Activated CD4-positive, alpha-beta memory T cell treated with anti-CD3 and anti-CD28 coated beads for 36 hours (primary cell): Measurements from ENCODE around the gene PARD3B. TPM values are rescaled to one million over a fixed set of nuclear protein-coding genes. Genes with fewer than 3 reads are reported as not detected.

Experiments
- CTCF ChIA-PET: fragments of 350-600 bp; sonication (Branson Sonifier 250); formaldehyde crosslinking; loops from one replicate; lab custom pipeline; 2021; ENCODE audit warnings: antibody characterized with exemption, inconsistent platforms; lab: Charles Lee
- POLR2A ChIA-PET: fragments of 350-600 bp; sonication (Branson Sonifier 250); formaldehyde crosslinking; loops from one replicate; lab custom pipeline; 2021; ENCODE audit warnings: antibody characterized with exemption; lab: Charles Lee
- DNase-seq: peaks from one replicate; pipeline ENCODE4 v3.0.0-alpha.2; 2020
- H3K27ac Mint-ChIP-seq: one replicate; pipeline ENCODE4 v1.8.0; 2021; ENCODE audit warnings: mixed read lengths
- H3K27me3 Mint-ChIP-seq: one replicate; pipeline ENCODE4 v1.8.0; 2021; ENCODE audit warnings: mixed read lengths
- H3K36me3 Mint-ChIP-seq: one replicate; pipeline ENCODE4 v1.8.0; 2021; ENCODE audit warnings: mixed read lengths
- H3K4me1 Mint-ChIP-seq: one replicate; pipeline ENCODE4 v1.8.0; 2021; ENCODE audit warnings: low read depth, mixed read lengths
- H3K4me3 Mint-ChIP-seq: one replicate; pipeline ENCODE4 v1.8.0; 2021; ENCODE audit warnings: mild to moderate bottlenecking, mixed read lengths
- H3K9me3 Mint-ChIP-seq: one replicate; pipeline ENCODE4 v1.8.0; 2021; ENCODE audit warnings: mixed read lengths
- intact Hi-C: fragments of 100-400 bp; cut with micrococcal nuclease; formaldehyde crosslinking; loops from one replicate; pipeline ENCODE4 v1.15.1; 2023
- total RNA-seq, 2 experiments: library from RNA; stranded (reverse); gene quantifications; one replicate each; pipeline ENCODE4 v1.2.3, GENCODE V29; 2021

Gene PARD3B
- total RNA-seq, 2 experiments from 2014 or later, result 0.07 to 0.70 TPM

- no peaks in the 10 kb centered on the region for H3K27me3 Mint-ChIP-seq
- intact Hi-C loops, result no loop called here
Observed at GRCh38 chr2:205011031-205011430, 465.8 kb downstream of the PARD3B start.

GRCh38 chr2:205012961-205013360 lies 467.7 kb downstream of the PARD3B start:
- ChIA-PET CTCF (no interaction called here), POLR2A (no interaction called here)
- no peaks in the 10 kb centered on the region for H3K27me3 Mint-ChIP-seq
- intact Hi-C loops, result no loop called here
- H3K36me3 Mint-ChIP-seq, result no peaks in the 10 kb centered on the region
- H3K27ac Mint-ChIP-seq, result no peak overlapping the region
- no peak overlapping the region for H3K4me3 Mint-ChIP-seq
- H3K4me1 Mint-ChIP-seq, result no peaks in the 10 kb centered on the region
- H3K9me3 Mint-ChIP-seq, result no peaks in the 10 kb centered on the region
- no peak for DNase-seq

More at GRCh38 chr2:205011031-205011430, 465.8 kb downstream of the PARD3B start:
- Mint-ChIP-seq H3K4me3 (no peak overlapping the region), H3K27ac (no peak overlapping the region), H3K9me3 (peaks cover 5% of the 10 kb centered on the region), H3K36me3 (no peaks in the 10 kb centered on the region), H3K4me1 (no peaks in the 10 kb centered on the region)
- no peak for DNase-seq
- CTCF ChIA-PET, result no interaction called here
- POLR2A ChIA-PET, result no interaction called here

- Mint-ChIP-seq H3K4me3 (no peak overlapping the region), H3K36me3 (no peaks in the 10 kb centered on the region), H3K27ac (no peak overlapping the region), H3K4me1 (no peaks in the 10 kb centered on the region), H3K9me3 (no peaks in the 10 kb centered on the region), H3K27me3 (no peaks in the 10 kb centered on the region)
- intact Hi-C loops, result no loop called here
- POLR2A ChIA-PET, result no interaction called here
- CTCF ChIA-PET, result no interaction called here
- DNase-seq, result no peak
Observed at GRCh38 chr2:205013586-205013985, 468.3 kb downstream of the PARD3B start.

- Mint-ChIP-seq H3K9me3 (no peaks in the 10 kb centered on the region), H3K27ac (no peak overlapping the region), H3K27me3 (no peaks in the 10 kb centered on the region), H3K4me3 (no peak overlapping the region), H3K4me1 (no peaks in the 10 kb centered on the region), H3K36me3 (peaks cover 1% of the 10 kb centered on the region)
- intact Hi-C loops, result no loop called here
- POLR2A ChIA-PET, result no interaction called here
- DNase-seq, result no peak
- CTCF ChIA-PET, result no interaction called here
Observed at GRCh38 chr2:205014201-205014600, 468.9 kb downstream of the PARD3B start.

GRCh38 chr2:205017381-205017780 lies 472.1 kb downstream of the PARD3B start:
- Mint-ChIP-seq H3K4me3 (no peak overlapping the region), H3K36me3 (peaks cover 3% of the 10 kb centered on the region), H3K27me3 (no peaks in the 10 kb centered on the region), H3K27ac (no peak overlapping the region), H3K4me1 (no peaks in the 10 kb centered on the region), H3K9me3 (peaks cover 8% of the 10 kb centered on the region)
- ChIA-PET POLR2A (no interaction called here), CTCF (no interaction called here)
- DNase-seq, result no peak
- intact Hi-C loops, result no loop called here

GRCh38 chr2:205017912-205018311 lies 472.6 kb downstream of the PARD3B start:
- H3K4me1 Mint-ChIP-seq, result no peaks in the 10 kb centered on the region
- no peaks in the 10 kb centered on the region for H3K27me3 Mint-ChIP-seq

GRCh38 chr2:205020673-205021072 lies 475.4 kb downstream of the PARD3B start:
- no peak overlapping the region for H3K4me3 Mint-ChIP-seq
- no peaks in the 10 kb centered on the region for H3K27me3 Mint-ChIP-seq
- peaks cover 8% of the 10 kb centered on the region for H3K9me3 Mint-ChIP-seq
- intact Hi-C loops, result no loop called here
- CTCF ChIA-PET, result no interaction called here
- DNase-seq, result no peak
- H3K36me3 Mint-ChIP-seq, result peaks cover 3% of the 10 kb centered on the region
- no peak overlapping the region for H3K27ac Mint-ChIP-seq
- POLR2A ChIA-PET, result no interaction called here
- peaks cover 10% of the 10 kb centered on the region for H3K4me1 Mint-ChIP-seq

More at GRCh38 chr2:205017912-205018311, 472.6 kb downstream of the PARD3B start:
- intact Hi-C loops, result no loop called here
- Mint-ChIP-seq H3K27ac (no peak overlapping the region), H3K36me3 (peaks cover 3% of the 10 kb centered on the region), H3K4me3 (no peak overlapping the region), H3K9me3 (peaks cover 8% of the 10 kb centered on the region)
- no peak for DNase-seq
- ChIA-PET POLR2A (no interaction called here), CTCF (no interaction called here)

- H3K4me3 Mint-ChIP-seq, result no peak overlapping the region
- peaks cover 19% of the 10 kb centered on the region for H3K4me1 Mint-ChIP-seq
- no peak overlapping the region for H3K27ac Mint-ChIP-seq
- peaks cover 8% of the 10 kb centered on the region for H3K9me3 Mint-ChIP-seq
- peaks cover 3% of the 10 kb centered on the region for H3K36me3 Mint-ChIP-seq
- intact Hi-C loops, result no loop called here
- ChIA-PET CTCF (no interaction called here), POLR2A (no interaction called here)
- DNase-seq, result no peak
- H3K27me3 Mint-ChIP-seq, result no peaks in the 10 kb centered on the region
Observed at GRCh38 chr2:205022841-205023240, 477.6 kb downstream of the PARD3B start.

- Mint-ChIP-seq H3K27ac (peak overlapping the region; percentile 20), H3K9me3 (peaks cover under 1% of the 10 kb centered on the region), H3K27me3 (no peaks in the 10 kb centered on the region), H3K36me3 (peaks cover 2% of the 10 kb centered on the region), H3K4me1 (peaks cover 19% of the 10 kb centered on the region), H3K4me3 (no peak overlapping the region)
- ChIA-PET CTCF (no interaction called here), POLR2A (no interaction called here)
- intact Hi-C loops, result loop anchor here (1.0 kb wide), 1 partner anchor 52 kb away; no protein-coding TSS in a partner anchor
- peak; percentile 68 for DNase-seq
Observed at GRCh38 chr2:205024822-205025518, 479.7 kb downstream of the PARD3B start.

- no peaks in the 10 kb centered on the region for H3K27me3 Mint-ChIP-seq
Observed at GRCh38 chr2:205025580-205026240, 480.4 kb downstream of the PARD3B start.

GRCh38 chr2:205030695-205031094 lies 485.4 kb downstream of the PARD3B start:
- POLR2A ChIA-PET, result no interaction called here
- DNase-seq, result no peak
- Mint-ChIP-seq H3K4me3 (no peak overlapping the region), H3K36me3 (no peaks in the 10 kb centered on the region), H3K4me1 (peaks cover 18% of the 10 kb centered on the region), H3K9me3 (no peaks in the 10 kb centered on the region), H3K27ac (no peak overlapping the region), H3K27me3 (no peaks in the 10 kb centered on the region)
- intact Hi-C loops, result no loop called here
- CTCF ChIA-PET, result no interaction called here

More at GRCh38 chr2:205025580-205026240, 480.4 kb downstream of the PARD3B start:
- no peak for DNase-seq
- peak overlapping the region; percentile 20 for H3K27ac Mint-ChIP-seq
- no peak overlapping the region for H3K4me3 Mint-ChIP-seq
- intact Hi-C loops, result loop anchor here (1.0 kb wide), 1 partner anchor 52 kb away; no protein-coding TSS in a partner anchor
- ChIA-PET POLR2A (no interaction called here), CTCF (no interaction called here)
- no peaks in the 10 kb centered on the region for H3K36me3 Mint-ChIP-seq
- H3K9me3 Mint-ChIP-seq, result no peaks in the 10 kb centered on the region
- H3K4me1 Mint-ChIP-seq, result peaks cover 19% of the 10 kb centered on the region

- intact Hi-C loops, result no loop called here
- POLR2A ChIA-PET, result no interaction called here
- DNase-seq, result no peak
- Mint-ChIP-seq H3K4me3 (no peak overlapping the region), H3K36me3 (no peaks in the 10 kb centered on the region), H3K27me3 (no peaks in the 10 kb centered on the region), H3K4me1 (peaks cover 10% of the 10 kb centered on the region), H3K27ac (no peak overlapping the region), H3K9me3 (no peaks in the 10 kb centered on the region)
- CTCF ChIA-PET, result no interaction called here
Observed at GRCh38 chr2:205032093-205032551, 486.8 kb downstream of the PARD3B start.
